Adrenal gland (tissue), 12 donors: Measurements from ENCODE around the gene OR6C70. TPM values are rescaled to one million over a fixed set of nuclear protein-coding genes. Genes with fewer than 3 reads are reported as not detected.
"Not testable (repeated sequence)": the region's sequence is repeated elsewhere in the genome, so short reads cannot be mapped to it uniquely, and the experiment has no call there.

Experiments
- DNase-seq, 7 donors: peaks; one replicate each; pipeline ENCODE4 v3.0.0-alpha.2; 2019 to 2020
- H3K27ac ChIP-seq, 5 donors: fragments of 200-600 bp; sonication (generic) in 4 of 5; 1 replicate in 3 of 5; 2 replicates in 2 of 5; pipeline versions ENCODE4 v1.5.1 to v1.8.0; 2016 to 2020; ENCODE audit warnings: mild to moderate bottlenecking in 1 of 5
- H3K27me3 ChIP-seq: fragments of 200-600 bp; 2 replicates; pipeline ENCODE4 v1.8.0; 2021
- H3K36me3 ChIP-seq, 2 donors: fragments of 200-600 bp; replicated peaks in 1 of 2; 1 replicate in 1 of 2; 2 replicates in 1 of 2; pipeline versions ENCODE4 v1.5.1 to v1.8.0; 2018 to 2022
- H3K4me1 ChIP-seq, 2 donors: fragments of 200-600 bp; replicated peaks in 1 of 2; 1 replicate in 1 of 2; 2 replicates in 1 of 2; pipeline versions ENCODE4 v1.5.1 to v1.8.0; 2018 to 2021
- H3K4me3 ChIP-seq, 4 donors: fragments of 200-600 bp; sonication (generic) in 3 of 4; one replicate each; pipeline ENCODE4 v1.5.1; 2016 to 2018
- H3K9me3 ChIP-seq, 3 donors: fragments of 200-600 bp; sonication (generic) in 1 of 3; replicated peaks in 1 of 3; 1 replicate in 2 of 3; 2 replicates in 1 of 3; pipeline versions ENCODE4 v1.5.1 to v1.8.0; 2016 to 2021
- POLR2A ChIP-seq, 2 donors: fragments of 450-650 bp; IDR thresholded peaks; one replicate each; pipeline ENCODE4 v1.6.1; 2017; ENCODE audit warnings: antibody characterized with exemption in 2 of 2, mild to moderate bottlenecking in 2 of 2, moderate library complexity in 1 of 2
- WGBS, 4 donors: extraction: QIAGEN DNeasy Blood & Tissue Kit in 2 of 4; methylation state at CpG; one replicate each; pipeline versions ENCODE4 v1.1.5 to v1.1.7; 2013 to 2017; 5-methylcytosine and 5-hydroxymethylcytosine counted together
- intact Hi-C, 2 donors: fragments of 100-400 bp; cut with DNase I; formaldehyde crosslinking; loops; one replicate each; pipeline versions ENCODE4 v1.14.1 to v1.15.0; 2022 to 2023
- polyA plus RNA-seq, 3 donors: library from polyadenylated mRNA; stranded (reverse); fragments of 200-250 nt in 2 of 3; fragments of 350-450 nt in 1 of 3; fragmentation: Illumina TruSeq in 1 of 3; extraction: RNeasy Lipid Tissue Mini Kit (QIAGEN cat#74804) in 1 of 3; gene quantifications; one replicate each; pipeline ENCODE4 v1.2.3, GENCODE V29; 2013 to 2014
- total RNA-seq, 9 donors: library from RNA; depleted of rRNA in 4 of 9; stranded (reverse); fragments of >200 nt in 4 of 9; fragments of 120-200 nt in 1 of 9; fragmentation: NEBNext Ultra II Directional in 1 of 9; extraction: Animal tissue kit (Norgen Biotek cat#: 25700) in 1 of 9; gene quantifications; one replicate each; pipeline versions ENCODE4 v1.1.0 to v1.2.4, GENCODE V29; 2013 to 2023
- TF ChIP-seq, protein P1 (sequence below), 6 experiments: fragments of 450-650 bp in 4 of 6; fragments of 200-600 bp in 2 of 6; sonication (generic) in 1 of 6; IDR thresholded peaks; 1 replicate in 5 of 6; 2 replicates in 1 of 6; pipeline versions ENCODE4 v1.5.1 to v1.8.0; 2016 to 2021; ENCODE audit warnings: antibody characterized with exemption in 6 of 6, mild to moderate bottlenecking in 2 of 6, moderate library complexity in 1 of 6
- donor health status: healthy with polysubstance abuse.
- donor health status: Bipolar disorder and iron deficiency.
- donor health status: DM: yes; HTN: yes; CAD: no.
- donor health status: DM: no; HTN: no; CAD: no.
- donor health status: DM: no; HTN: no; CAD: no.
- donor health status: DM: yes; HTN: yes; CAD: no.

Gene OR6C70
- total and polyA plus RNA-seq, 12 donors, result not detected

GRCh38 chr12:55499810-55500252 is 29.9 kb upstream of the OR6C70 start:
- H3K27ac ChIP-seq, result no peak overlapping the region
- no peaks in the 10 kb centered on the region for H3K9me3 ChIP-seq
- DNase-seq, result no peak
- H3K4me1 ChIP-seq, result no peaks in the 10 kb centered on the region
- WGBS, 4 donors, result 17 to 38% (median 25%) methylated on average over 2 of the region's 2 CpGs
- no peak overlapping the region for H3K4me3 ChIP-seq
- TF ChIP-seq, protein P1, sequence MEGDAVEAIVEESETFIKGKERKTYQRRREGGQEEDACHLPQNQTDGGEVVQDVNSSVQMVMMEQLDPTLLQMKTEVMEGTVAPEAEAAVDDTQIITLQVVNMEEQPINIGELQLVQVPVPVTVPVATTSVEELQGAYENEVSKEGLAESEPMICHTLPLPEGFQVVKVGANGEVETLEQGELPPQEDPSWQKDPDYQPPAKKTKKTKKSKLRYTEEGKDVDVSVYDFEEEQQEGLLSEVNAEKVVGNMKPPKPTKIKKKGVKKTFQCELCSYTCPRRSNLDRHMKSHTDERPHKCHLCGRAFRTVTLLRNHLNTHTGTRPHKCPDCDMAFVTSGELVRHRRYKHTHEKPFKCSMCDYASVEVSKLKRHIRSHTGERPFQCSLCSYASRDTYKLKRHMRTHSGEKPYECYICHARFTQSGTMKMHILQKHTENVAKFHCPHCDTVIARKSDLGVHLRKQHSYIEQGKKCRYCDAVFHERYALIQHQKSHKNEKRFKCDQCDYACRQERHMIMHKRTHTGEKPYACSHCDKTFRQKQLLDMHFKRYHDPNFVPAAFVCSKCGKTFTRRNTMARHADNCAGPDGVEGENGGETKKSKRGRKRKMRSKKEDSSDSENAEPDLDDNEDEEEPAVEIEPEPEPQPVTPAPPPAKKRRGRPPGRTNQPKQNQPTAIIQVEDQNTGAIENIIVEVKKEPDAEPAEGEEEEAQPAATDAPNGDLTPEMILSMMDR (IDR thresholded peaks at IDR 0.05), result no peak
- TF ChIP-seq POLR2A (IDR thresholded peaks at IDR 0.05), result no peak
- H3K36me3 ChIP-seq, result no peaks in the 10 kb centered on the region
- intact Hi-C loops, result no loop called here
- H3K27me3 ChIP-seq, result no peaks in the 10 kb centered on the region

GRCh38 chr12:55499231-55499630 is 29.3 kb upstream of the OR6C70 start:
- H3K9me3 ChIP-seq, result no peaks in the 10 kb centered on the region
- 66 to 82% (median 77%) methylated on average over 4 of the region's 4 CpGs for WGBS, 4 donors
- H3K27me3 ChIP-seq, result no peaks in the 10 kb centered on the region
- no peaks in the 10 kb centered on the region for H3K36me3 ChIP-seq
- H3K4me3 ChIP-seq, result no peak overlapping the region
- H3K4me1 ChIP-seq, result no peaks in the 10 kb centered on the region
- intact Hi-C loops, result no loop called here
- no peak overlapping the region for H3K27ac ChIP-seq
- TF ChIP-seq, protein P1 (IDR thresholded peaks at IDR 0.05), result no peak
- no peak for TF ChIP-seq POLR2A (IDR thresholded peaks at IDR 0.05)
- DNase-seq, result no peak

DNA sequence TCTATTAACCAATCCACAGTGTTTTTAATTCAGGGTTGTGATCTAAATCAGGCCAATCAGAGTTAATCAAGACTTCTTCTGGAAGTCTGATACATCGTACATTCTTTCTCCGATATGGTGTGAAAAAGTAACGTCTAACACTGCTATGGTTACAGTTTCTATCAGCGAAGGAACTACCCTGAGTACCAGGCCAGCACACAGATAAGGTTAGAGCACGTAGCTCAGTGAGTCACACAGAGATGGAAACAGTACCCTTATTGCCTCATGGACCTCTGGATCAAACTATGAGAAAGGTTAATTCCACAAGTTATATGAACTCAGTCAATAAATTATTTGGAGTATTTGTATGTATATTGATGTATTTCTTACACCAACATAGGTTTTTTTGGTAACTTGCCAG is 25.6 kb upstream of the OR6C70 start:
- no peaks in the 10 kb centered on the region for H3K27me3 ChIP-seq
- 72 to 80% (median 76%) methylated on average over 5 of the region's 5 CpGs for WGBS, 4 donors
- H3K9me3 ChIP-seq, result no peaks in the 10 kb centered on the region
- H3K4me3 ChIP-seq, result no peak overlapping the region
- TF ChIP-seq, protein P1 (IDR thresholded peaks at IDR 0.05), result no peak
- H3K27ac ChIP-seq, result no peak overlapping the region
- H3K4me1 ChIP-seq, result no peaks in the 10 kb centered on the region
- intact Hi-C loops, result no loop called here
- no peak for DNase-seq
- H3K36me3 ChIP-seq, result no peaks in the 10 kb centered on the region

- no peaks in the 10 kb centered on the region for H3K9me3 ChIP-seq
- H3K27me3 ChIP-seq, result no peaks in the 10 kb centered on the region
- no peak for TF ChIP-seq POLR2A (IDR thresholded peaks at IDR 0.05)
- WGBS, 4 donors, result 48 to 69% (median 54%) methylated on average over 2 of the region's 2 CpGs
- H3K27ac ChIP-seq, result no peak within 1 kb of the TSS
- DNase-seq, result no peak
- H3K4me3 ChIP-seq, result no peak within 1 kb of the TSS
- H3K4me1 ChIP-seq, result no peaks in the 10 kb centered on the region
- H3K36me3 ChIP-seq, result no peaks in the 10 kb centered on the region
- intact Hi-C loops, result no loop called here
These were observed 22.1 kb upstream of the OR6C70 start, which contains the start of gene OR6C68 for GRCh38 chr12:55492078-55492477. Gene OR6C68, plus strand, starts transcription at chr12:55492378. Its CDS starts 0 bp downstream, at chr12:55492378.

- DNase-seq, intact Hi-C loops: not testable (repeated sequence)
- WGBS, 4 donors, result 56 to 93% (median 75%) methylated on average over 3 to 13 of the region's 13 CpGs
These were observed 14.3 kb upstream of the OR6C70 start for GRCh38 chr12:55484284-55484683.

DNA sequence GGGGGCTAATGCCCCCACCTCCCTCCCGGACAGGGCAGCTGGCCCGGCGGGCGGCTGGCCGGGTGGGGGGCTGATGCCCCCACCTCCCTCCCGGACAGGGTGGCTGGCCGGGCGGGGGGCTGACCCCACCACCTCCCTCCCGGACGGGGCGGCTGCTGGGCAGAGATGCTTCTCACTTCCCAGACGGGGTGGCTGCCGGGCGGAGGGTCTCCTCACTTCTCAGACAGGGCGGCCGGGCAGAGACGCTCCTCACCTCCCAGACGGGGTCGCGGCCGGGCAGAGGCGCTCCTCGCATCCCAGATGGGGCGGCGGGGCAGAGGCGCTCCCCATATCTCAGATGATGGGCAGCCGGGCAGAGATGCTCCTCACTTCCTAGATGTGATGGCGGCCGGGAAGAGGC is 9.2 kb upstream of the OR6C70 start:
- H3K9me3 ChIP-seq, intact Hi-C loops, H3K36me3 ChIP-seq, H3K27me3 ChIP-seq, DNase-seq, H3K4me3 ChIP-seq, H3K27ac ChIP-seq, H3K4me1 ChIP-seq: not testable (repeated sequence)
- 85 to 100% (median 94%) methylated on average over 2 to 29 of the region's 29 CpGs for WGBS, 4 donors

More at GRCh38 chr12:55484284-55484683, 14.3 kb upstream of the OR6C70 start:
- not testable (repeated sequence) for H3K27ac ChIP-seq, H3K4me1 ChIP-seq, H3K4me3 ChIP-seq, H3K36me3 ChIP-seq, H3K27me3 ChIP-seq, H3K9me3 ChIP-seq
